ENCODE results near the gene SHROOM3. TPM values are rescaled to one million over a fixed set of nuclear protein-coding genes. Genes with fewer than 3 reads are reported as not detected.

Gene SHROOM3
- total and polyA plus RNA-seq, 2 donors (not counting 3 experiments of a cell fraction or from before 2014, with no cell fraction given), result 2.7 to 6.7 TPM

- Histone ChIP-seq H2AFZ (ENCODE audit: low read depth, low read length) (peak overlapping the region; percentile 57), H3K4me2 (ENCODE audit: insufficient read depth, low read length) (peak overlapping the region; percentile 77), H3K27ac (ENCODE audit: insufficient read depth, low read depth, low read length) (peak overlapping the region; percentile 83), H3K4me1 (ENCODE audit: control insufficient read depth, extremely low read depth, insufficient read depth, low read length) (peaks cover 23% of the 10 kb centered on the region), H4K20me1 (replicated peaks; ENCODE audit: control insufficient read depth, extremely low read depth, insufficient read depth, low read length) (no peaks in the 10 kb centered on the region), H3K79me2 (ENCODE audit: control insufficient read depth, insufficient read depth, low read length) (peaks cover 6% of the 10 kb centered on the region), H3K4me3 (replicated peaks in 1 of 3; ENCODE audit: insufficient read depth in 1 of 3, low read depth in 1 of 3, low read length in 3 of 3) (no peak overlapping the region), H3K9me3 (replicated peaks; ENCODE audit: control insufficient read depth, insufficient read depth, low read length) (no peaks in the 10 kb centered on the region), H3K9me1 (replicated peaks; ENCODE audit: control insufficient read depth, extremely low read depth, insufficient read depth, low read length) (no peaks in the 10 kb centered on the region), H3K27me3 (ENCODE audit: control insufficient read depth in 2 of 2, insufficient read depth in 2 of 2, low read length in 2 of 2) (no peaks in the 10 kb centered on the region), H3K36me3 (ENCODE audit: control insufficient read depth in 2 of 2, extremely low read depth in 1 of 2, insufficient read depth in 2 of 2, low read length in 2 of 2) (no peaks in the 10 kb centered on the region), H3K9ac (replicated peaks; ENCODE audit: extremely low read depth, insufficient read depth, low read length) (peak overlapping the region; percentile 56)
- CTCF ChIA-PET, result no interaction called here
- peak; percentile 87 for FAIRE-seq
- intact Hi-C loops (cut with micrococcal nuclease) (loop anchor here (1.0 to 5.0 kb wide), 4 partner anchors 24 to 354 kb away; no protein-coding TSS in a partner anchor), dilution Hi-C loops (cut with MboI; ENCODE audit: extremely low pct_ligation_motif_present, low sequenced_read_pairs) (no loop called here)
- no TSS peak for BruUV-seq (replicated peaks)
- peak; percentile 39 for TF ChIP-seq POLR2A (IDR thresholded peaks at IDR 0.05; ENCODE audit: low read depth, low read length)
- TF ChIP-seq CTCF (IDR thresholded peaks at IDR 0.05; ENCODE audit: extremely low read depth in 1 of 2, insufficient read depth in 1 of 2, low read depth in 1 of 2, low read length in 2 of 2), result no peak
- no peak for TF ChIP-seq GATA2 (IDR thresholded peaks at IDR 0.05; ENCODE audit: insufficient read depth, insufficient read length, low read depth, low read length)
- TF ChIP-seq JUN (IDR thresholded peaks at IDR 0.05; ENCODE audit: borderline replicate concordance, insufficient read depth, insufficient read length, low read depth), result peak; percentile 69
- TF ChIP-seq FOS (IDR thresholded peaks at IDR 0.05; ENCODE audit: borderline replicate concordance, insufficient read depth, low read length), result peak; percentile 75
- TF ChIP-seq POLR2AphosphoS5 (IDR thresholded peaks at IDR 0.05; ENCODE audit: insufficient read depth, low read depth, low read length), result peak; percentile 45
- TF ChIP-seq EZH2 (IDR thresholded peaks at IDR 0.05; ENCODE audit: borderline replicate concordance, low read depth, low read length, severe bottlenecking), result no peak
- peak; percentile 79 for DNase-seq (ENCODE audit: low read depth, low spot score)
- POLR2A ChIA-PET, result no interaction called here
These were observed 223.4 kb downstream of the SHROOM3 start for GRCh38 chr4:76658231-76659102.

Data from endothelial cell of umbilical vein (primary cell).